Right lobe of liver (tissue), 6 donors: ENCODE results near the gene TBX10. TPM values are rescaled to one million over a fixed set of nuclear protein-coding genes. Genes with fewer than 3 reads are reported as not detected.
A peak's percentile ranks its signal among the peaks of the same experiment; 100 is the strongest.
"Not testable (repeated sequence)": the region's sequence is repeated elsewhere in the genome, so short reads cannot be mapped to it uniquely, and the experiment has no call there.

Source experiments
- ATAC-seq, 4 donors: fragments of 200-7000 bp; cut with Tn5 transposase; one replicate each; pipeline ENCODE4 v1.9.1; 2020; ENCODE audit warnings: mild to moderate bottlenecking in 4 of 4, moderate library complexity in 4 of 4
- DNase-seq, 3 donors: peaks; one replicate each; pipeline ENCODE4 v3.0.0-alpha.2; 2020
- H3K27ac ChIP-seq, 3 donors: fragments of 200-600 bp; one replicate each; pipeline ENCODE4 v1.8.0; 2022
- H3K27me3 ChIP-seq, 2 donors: fragments of 200-600 bp; one replicate each; pipeline ENCODE4 v1.8.0; 2022
- H3K36me3 ChIP-seq, 4 donors: fragments of 200-600 bp; sonication (generic) in 1 of 4; one replicate each; pipeline versions ENCODE4 v1.5.1 to v1.8.0; 2017 to 2022; ENCODE audit warnings: control low read depth in 1 of 4
- H3K4me1 ChIP-seq, 4 donors: fragments of 200-600 bp; sonication (generic) in 1 of 4; one replicate each; pipeline versions ENCODE4 v1.5.1 to v1.8.0; 2017 to 2022; ENCODE audit warnings: control low read depth in 1 of 4
- H3K4me3 ChIP-seq, 3 donors: fragments of 200-600 bp; one replicate each; pipeline ENCODE4 v1.8.0; 2022
- H3K9me3 ChIP-seq, 4 donors: fragments of 200-600 bp; sonication (generic) in 1 of 4; one replicate each; pipeline versions ENCODE4 v1.5.1 to v1.8.0; 2017 to 2022; ENCODE audit warnings: control low read depth in 1 of 4
- CTCF ChIP-seq, 4 donors: fragments of 200-600 bp in 3 of 4; fragments of 450-650 bp in 1 of 4; IDR thresholded peaks; one replicate each; pipeline versions ENCODE4 v1.5.1 to v1.8.0; 2016 to 2022; ENCODE audit warnings: antibody characterized with exemption in 4 of 4, mild to moderate bottlenecking in 2 of 4
- POLR2A ChIP-seq: fragments of 450-650 bp; IDR thresholded peaks from one replicate; pipeline ENCODE4 v1.6.1; 2017; ENCODE audit warnings: antibody characterized with exemption, mild to moderate bottlenecking
- WGBS: methylation state at CpG from one replicate; pipeline ENCODE4 v1.1.6; 2018; ENCODE audit warnings: low coverage, low lambda C conversion rate; ENCODE audit not compliant: insufficient coverage; ENCODE audit errors: missing lambda C conversion rate; 5-methylcytosine and 5-hydroxymethylcytosine counted together
- intact Hi-C, 2 donors: fragments of 100-400 bp; cut with DNase I; formaldehyde crosslinking; loops; one replicate each; pipeline versions ENCODE4 v1.11.2 to v1.14.1; 2022
- total RNA-seq, 6 experiments: library from RNA; depleted of rRNA in 2 of 6; stranded (reverse); fragments of >200 nt in 2 of 6; fragmentation: NEBNext Ultra II Directional in 3 of 6; extraction: Animal tissue kit (Norgen Biotek cat#: 25700) in 3 of 6; gene quantifications; one replicate each; pipeline versions ENCODE4 v1.1.0 to v1.2.4, GENCODE V29; 2016 to 2023
- donor health status: DM: no; HTN: yes; CAD: no.
- donor health status: DM: no; HTN: no; CAD: no.
- donor health status: DM: no; HTN: no; CAD: no.
- donor health status: DM: no; HTN: yes; CAD: no.
- donor health status: DM: no; HTN: yes; CAD: no.

The TBX10 gene
- total RNA-seq, 6 experiments from 2014 or later: 0.24 to 0.49 (median 0.34) TPM; not detected in 1

DNA sequence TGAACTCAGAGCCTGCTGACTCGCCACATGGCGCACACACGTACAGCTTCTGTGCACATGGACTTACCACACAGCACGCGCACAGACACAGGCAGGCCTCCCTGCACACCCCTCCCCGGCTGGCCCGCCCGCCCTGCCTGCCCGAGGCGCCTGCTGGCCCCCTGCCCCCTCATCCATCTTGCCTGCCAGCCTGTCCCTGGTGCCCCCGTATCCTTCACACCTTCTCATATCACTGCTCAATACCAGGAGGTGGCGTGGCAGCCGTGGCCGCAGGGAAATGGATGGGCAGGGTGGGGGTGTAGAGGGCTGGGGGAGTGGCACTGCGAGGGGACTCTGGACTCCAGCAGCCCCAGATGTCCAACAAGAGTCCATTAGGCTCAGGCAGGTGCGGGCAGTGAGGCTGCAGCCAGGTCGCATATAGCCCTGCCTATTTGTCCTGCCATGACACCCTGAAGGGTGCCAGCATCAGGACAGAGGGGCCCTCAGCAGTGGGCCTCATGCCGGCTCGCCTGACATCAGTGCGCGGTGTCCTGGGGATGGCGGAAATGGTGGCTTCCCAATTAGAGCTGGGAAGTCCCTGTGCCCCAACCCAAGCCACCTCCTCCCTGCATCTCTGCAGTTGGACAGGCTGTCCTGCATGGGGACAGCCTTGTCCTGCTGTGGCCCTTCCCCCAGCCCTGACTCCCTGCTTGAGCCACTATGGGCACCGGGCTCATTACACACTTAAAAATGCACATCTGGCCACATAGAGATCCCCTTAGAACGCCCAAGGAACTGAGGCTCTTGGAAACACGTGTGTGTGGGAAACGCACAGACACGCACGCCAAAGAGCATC, 2.0 kb upstream of the TBX10 start:
- no peaks in the 10 kb centered on the region for H3K27me3 ChIP-seq
- ATAC-seq (no peak), DNase-seq (no peak)
- H3K36me3 ChIP-seq: no peaks in the 10 kb centered on the region
- no peak overlapping the region for H3K27ac ChIP-seq
- WGBS: 60% methylated on average over 1 of the region's 28 CpGs
- intact Hi-C loops: no loop called here
- peaks cover 0 to 4% (median 0%) of the 10 kb centered on the region in 4 donors for H3K4me1 ChIP-seq
- no peak overlapping the region for H3K4me3 ChIP-seq
- no peaks in the 10 kb centered on the region for H3K9me3 ChIP-seq
- no peak for TF ChIP-seq CTCF (IDR thresholded peaks at IDR 0.05)
- no peak for TF ChIP-seq POLR2A

- WGBS: 90% methylated on average over 2 of the region's 12 CpGs
- H3K9me3 ChIP-seq: no peaks in the 10 kb centered on the region
- ATAC-seq (no peak), DNase-seq (no peak)
- H3K36me3 ChIP-seq: no peaks in the 10 kb centered on the region
- H3K4me3 ChIP-seq: no peak overlapping the region
- no peak for TF ChIP-seq CTCF (IDR thresholded peaks at IDR 0.05)
- TF ChIP-seq POLR2A: no peak
- H3K27ac ChIP-seq: no peak overlapping the region
- no peaks in the 10 kb centered on the region for H3K27me3 ChIP-seq
- intact Hi-C loops: no loop called here
- H3K4me1 ChIP-seq: peaks cover 0 to 4% (median 0%) of the 10 kb centered on the region in 4 donors
Observed at GRCh38 chr11:67640758-67641337, 1.3 kb upstream of the TBX10 start.

- intact Hi-C loops: no loop called here
- H3K4me3 ChIP-seq: no peak overlapping the region
- DNase-seq: peak; percentile 78 to 90 (median 88)
- no peak overlapping the region for H3K27ac ChIP-seq
- WGBS: 3% methylated on average over 6 of the region's 23 CpGs
- peak; percentile 88 to 96 (median 90) for ATAC-seq
- H3K4me1 ChIP-seq: peaks cover 0 to 4% (median 0%) of the 10 kb centered on the region in 4 donors
- TF ChIP-seq POLR2A: no peak
- peak; percentile 65 to 80 (median 72) for TF ChIP-seq CTCF (IDR thresholded peaks at IDR 0.05)
- H3K27me3 ChIP-seq: no peaks in the 10 kb centered on the region
- H3K9me3 ChIP-seq: no peaks in the 10 kb centered on the region
- H3K36me3 ChIP-seq: no peaks in the 10 kb centered on the region
Observed at GRCh38 chr11:67640021-67640757, 626 bp upstream of the TBX10 start.

- no peak for DNase-seq
- Histone ChIP-seq H3K9me3 (no peaks in the 10 kb centered on the region), H3K27me3 (no peaks in the 10 kb centered on the region), H3K27ac (no peak overlapping the region), H3K36me3 (no peaks in the 10 kb centered on the region), H3K4me1 (peaks cover 0 to 4% (median 0%) of the 10 kb centered on the region in 4 donors), H3K4me3 (no peak overlapping the region)
- ATAC-seq: no peak
- intact Hi-C loops: no loop called here
- TF ChIP-seq CTCF (IDR thresholded peaks at IDR 0.05) (no peak), POLR2A (no peak)
- 95% methylated on average over 3 of the region's 24 CpGs for WGBS
Observed at GRCh38 chr11:67638535-67639437, 777 bp downstream of the TBX10 start.

DNA sequence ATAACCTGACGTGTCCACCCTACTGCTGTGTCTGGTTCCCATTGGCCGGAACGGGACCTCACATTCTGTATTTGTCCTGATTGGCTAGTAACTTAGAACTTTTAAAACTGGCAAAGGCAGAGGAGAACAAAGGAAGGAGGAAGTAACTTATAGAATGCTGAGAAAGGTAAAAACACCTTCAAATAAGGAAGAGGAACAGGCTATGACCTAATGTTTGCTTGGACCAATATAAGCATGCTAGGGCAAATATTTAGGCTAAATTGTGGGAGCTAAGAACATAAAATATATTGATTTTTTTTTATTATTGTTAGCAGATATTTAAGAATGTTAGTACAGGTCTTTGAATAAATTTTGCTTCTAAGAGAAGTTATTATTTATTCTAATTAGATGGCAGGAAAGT, 2.1 kb downstream of the TBX10 start:
- 79% methylated on average over 3 of the region's 3 CpGs for WGBS
- H3K9me3 ChIP-seq, H3K36me3 ChIP-seq, intact Hi-C loops, H3K4me3 ChIP-seq, H3K27ac ChIP-seq, DNase-seq, H3K27me3 ChIP-seq, ATAC-seq: not testable (repeated sequence)
- H3K4me1 ChIP-seq: peaks cover 0 to 11% (median 3%) of the 10 kb centered on the region in 4 donors
